ENCODE measurements around the gene LRG1. TPM values are rescaled to one million over a fixed set of nuclear protein-coding genes. Genes with fewer than 3 reads are reported as not detected.
"Not testable (repeated sequence)": the region's sequence is repeated elsewhere in the genome, so short reads cannot be mapped to it uniquely, and the experiment has no call there.

Gene LRG1
- total and polyA plus RNA-seq, 2 donors from 2014 or later, result 2.2 to 26.4 TPM

DNA sequence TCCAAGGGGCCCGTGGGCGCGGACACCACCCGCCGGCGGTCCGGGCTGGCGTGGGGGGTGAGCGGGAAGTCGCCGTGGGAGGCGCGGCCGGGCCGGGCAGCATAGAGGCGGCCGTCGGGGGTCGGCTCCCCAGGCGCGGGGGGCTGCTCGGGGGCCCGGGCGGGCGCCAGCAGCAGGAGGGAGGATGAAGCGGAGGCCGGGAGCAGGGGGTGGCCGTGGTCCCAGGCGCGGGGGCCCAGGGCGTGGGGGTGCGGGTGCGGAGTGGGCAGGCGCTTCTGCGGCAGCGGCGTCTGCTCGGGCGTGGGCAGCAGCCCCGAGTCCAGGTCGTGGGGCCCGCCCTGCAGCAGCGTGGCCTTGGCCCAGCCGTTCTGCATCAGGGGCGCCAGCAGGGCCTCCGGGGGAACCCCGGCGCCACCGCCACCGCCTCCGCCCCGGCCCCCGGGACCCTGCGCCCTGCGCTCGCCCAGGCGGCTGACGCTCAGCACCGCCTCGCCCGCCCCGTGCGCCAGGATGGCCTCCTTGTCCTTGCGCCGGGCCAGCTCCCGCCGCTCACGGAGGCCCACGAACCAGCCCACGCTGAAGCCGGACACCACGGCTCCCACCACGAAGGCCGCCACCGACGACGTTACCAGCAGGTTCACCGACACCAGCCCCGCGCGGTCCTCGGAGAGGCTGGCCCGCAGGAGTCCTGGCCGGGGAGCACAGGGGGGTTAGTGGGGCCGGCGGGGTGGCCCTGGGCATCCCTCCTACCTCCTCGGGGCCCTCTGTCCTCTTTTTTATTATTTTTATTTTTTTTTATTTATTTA, 4.2 kb upstream of the LRG1 start:
- DNase-seq (no peak), FAIRE-seq (no peak)
- Histone ChIP-seq H3K27me3 (ENCODE audit: control insufficient read depth, insufficient read depth, low read length) (no peaks in the 10 kb centered on the region), H3K27ac (ENCODE audit: low read depth in 2 of 2, low read length in 2 of 2) (no peak overlapping the region), H3K4me1 (ENCODE audit: control insufficient read depth in 2 of 3, insufficient read depth in 2 of 3, low read depth in 1 of 3, low read length in 3 of 3) (peaks cover 0 to 2% (median 0%) of the 10 kb centered on the region in 3 donors), H3K4me3 (ENCODE audit: low read length in 3 of 3) (no peak overlapping the region), H3K9ac (ENCODE audit: low read length in 3 of 3) (no peak overlapping the region), H3K36me3 (ENCODE audit: control insufficient read depth in 2 of 3, insufficient read depth in 3 of 3, low read length in 3 of 3) (no peaks in the 10 kb centered on the region), H3K9me3 (ENCODE audit: control insufficient read depth in 2 of 3, insufficient read depth in 1 of 3, low read length in 3 of 3) (no peaks in the 10 kb centered on the region)
- intact Hi-C loops (cut with DNase I), result no loop called here
- TF ChIP-seq, protein P1, sequence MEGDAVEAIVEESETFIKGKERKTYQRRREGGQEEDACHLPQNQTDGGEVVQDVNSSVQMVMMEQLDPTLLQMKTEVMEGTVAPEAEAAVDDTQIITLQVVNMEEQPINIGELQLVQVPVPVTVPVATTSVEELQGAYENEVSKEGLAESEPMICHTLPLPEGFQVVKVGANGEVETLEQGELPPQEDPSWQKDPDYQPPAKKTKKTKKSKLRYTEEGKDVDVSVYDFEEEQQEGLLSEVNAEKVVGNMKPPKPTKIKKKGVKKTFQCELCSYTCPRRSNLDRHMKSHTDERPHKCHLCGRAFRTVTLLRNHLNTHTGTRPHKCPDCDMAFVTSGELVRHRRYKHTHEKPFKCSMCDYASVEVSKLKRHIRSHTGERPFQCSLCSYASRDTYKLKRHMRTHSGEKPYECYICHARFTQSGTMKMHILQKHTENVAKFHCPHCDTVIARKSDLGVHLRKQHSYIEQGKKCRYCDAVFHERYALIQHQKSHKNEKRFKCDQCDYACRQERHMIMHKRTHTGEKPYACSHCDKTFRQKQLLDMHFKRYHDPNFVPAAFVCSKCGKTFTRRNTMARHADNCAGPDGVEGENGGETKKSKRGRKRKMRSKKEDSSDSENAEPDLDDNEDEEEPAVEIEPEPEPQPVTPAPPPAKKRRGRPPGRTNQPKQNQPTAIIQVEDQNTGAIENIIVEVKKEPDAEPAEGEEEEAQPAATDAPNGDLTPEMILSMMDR (IDR thresholded peaks at IDR 0.05; ENCODE audit: borderline replicate concordance, extremely low read depth, insufficient read depth), result no peak

DNA sequence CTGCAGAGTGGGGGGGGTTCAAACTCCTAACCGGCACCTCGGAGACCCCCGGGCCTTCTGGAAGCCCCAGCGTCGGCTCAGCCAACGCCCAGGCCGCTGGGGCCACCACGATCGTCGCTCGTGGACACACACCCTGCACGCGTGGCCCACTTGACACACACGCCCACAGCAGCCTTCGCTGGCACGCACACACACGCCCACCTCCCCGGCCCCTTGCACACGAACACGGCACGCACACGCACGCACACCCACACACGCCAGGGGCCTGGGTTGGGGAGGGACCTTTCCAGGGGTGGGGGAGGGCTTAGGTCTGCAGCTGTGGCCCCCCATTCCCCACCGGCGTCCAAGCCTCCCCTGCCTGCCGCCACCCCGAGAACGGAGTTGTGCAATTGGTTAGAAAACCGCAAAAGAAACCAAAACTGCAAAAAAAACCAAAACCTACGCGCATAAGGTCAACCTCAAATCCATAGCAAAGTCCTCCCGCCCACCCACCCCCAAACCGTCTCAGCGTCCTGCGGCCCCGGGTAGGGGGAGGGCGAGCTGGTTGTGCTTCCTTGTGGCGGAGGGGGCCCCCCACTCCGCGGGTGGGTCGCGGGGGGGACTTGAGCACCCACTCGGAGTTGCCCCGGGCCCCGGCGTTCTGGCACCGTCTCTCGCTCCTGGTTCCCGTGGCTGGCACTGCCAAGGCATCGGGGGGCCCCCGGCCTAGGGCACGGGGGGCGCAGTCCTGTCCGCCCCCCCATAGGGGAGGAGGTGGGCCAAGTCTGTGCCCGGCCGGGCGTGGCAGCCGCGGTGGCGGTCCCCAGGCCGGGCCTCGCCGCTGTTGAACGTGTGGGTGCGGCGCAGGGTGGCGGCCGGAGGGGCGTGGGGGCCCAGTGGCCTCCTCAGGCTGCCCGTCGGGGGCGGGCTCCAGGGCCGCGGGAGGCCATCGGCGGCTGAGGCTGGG, 3.3 kb upstream of the LRG1 start:
- H3K9ac ChIP-seq (ENCODE audit: low read length in 3 of 3), result no peak overlapping the region
- H3K4me3 ChIP-seq (ENCODE audit: low read length in 3 of 3), result no peak overlapping the region
- FAIRE-seq, result no peak
- peaks cover 0 to 2% (median 0%) of the 10 kb centered on the region in 3 donors for H3K4me1 ChIP-seq (ENCODE audit: control insufficient read depth in 2 of 3, insufficient read depth in 2 of 3, low read depth in 1 of 3, low read length in 3 of 3)
- H3K9me3 ChIP-seq (ENCODE audit: control insufficient read depth in 2 of 3, insufficient read depth in 1 of 3, low read length in 3 of 3), result no peaks in the 10 kb centered on the region
- H3K36me3 ChIP-seq (ENCODE audit: control insufficient read depth in 2 of 3, insufficient read depth in 3 of 3, low read length in 3 of 3), result no peaks in the 10 kb centered on the region
- intact Hi-C loops (cut with DNase I), result no loop called here
- peak in 1 of 5 donors; percentile 53 for DNase-seq
- no peaks in the 10 kb centered on the region for H3K27me3 ChIP-seq (ENCODE audit: control insufficient read depth, insufficient read depth, low read length)
- TF ChIP-seq, protein P1 (IDR thresholded peaks at IDR 0.05; ENCODE audit: borderline replicate concordance, extremely low read depth, insufficient read depth), result no peak
- no peak overlapping the region for H3K27ac ChIP-seq (ENCODE audit: low read depth in 2 of 2, low read length in 2 of 2)

DNA sequence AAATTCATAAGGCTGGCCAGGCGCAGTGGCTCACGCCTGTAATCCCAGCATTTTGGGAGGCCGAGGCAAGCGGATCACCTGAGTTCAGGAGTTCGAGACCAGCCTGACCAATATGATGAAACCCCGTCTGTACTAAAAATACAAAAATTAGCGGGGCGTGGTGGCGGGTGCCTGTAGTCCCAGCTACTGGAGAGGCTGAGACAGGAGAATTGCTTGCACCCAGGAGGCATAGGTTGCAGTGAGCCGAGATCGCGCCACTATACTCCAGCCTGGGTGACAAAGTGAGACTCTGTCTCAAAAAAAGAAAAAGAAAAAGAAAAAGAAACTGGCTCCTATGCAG, 1.9 kb upstream of the LRG1 start:
- H3K4me1 ChIP-seq (ENCODE audit: control insufficient read depth in 2 of 3, insufficient read depth in 2 of 3, low read depth in 1 of 3, low read length in 3 of 3); H3K9ac ChIP-seq (ENCODE audit: low read length in 3 of 3); H3K9me3 ChIP-seq (ENCODE audit: control insufficient read depth in 2 of 3, insufficient read depth in 1 of 3, low read length in 3 of 3); DNase-seq; H3K27ac ChIP-seq (ENCODE audit: low read depth in 2 of 2, low read length in 2 of 2); FAIRE-seq; H3K36me3 ChIP-seq (ENCODE audit: control insufficient read depth in 2 of 3, insufficient read depth in 3 of 3, low read length in 3 of 3); H3K4me3 ChIP-seq (ENCODE audit: low read length in 3 of 3); H3K27me3 ChIP-seq (ENCODE audit: control insufficient read depth, insufficient read depth, low read length); intact Hi-C loops (cut with DNase I): not testable (repeated sequence)

All from kidney (tissue), 14 donors.